NCI-H2227 (cell line): ENCODE data around the gene OR10G8.

ENCODE experiments used
- DNase-seq: peaks from one replicate; lab custom pipeline; 2025; ENCODE audit not compliant: unreplicated experiment; lab: John Stamatoyannopoulos, UW

The OR10G8 gene

GRCh38 chr11:124077266-124077665, 50.7 kb downstream of the OR10G8 start:
- DNase-seq: no peak

GRCh38 chr11:124078591-124078990, 52.0 kb downstream of the OR10G8 start:
- DNase-seq: no peak

GRCh38 chr11:124079631-124080326, 53.2 kb downstream of the OR10G8 start:
- DNase-seq: no peak
